GM23338 (cell line): ENCODE data around the gene MOK.

ENCODE experiments used
- CREB1 ChIP-seq: fragments of 250-450 bp; sonication (Bioruptor Pico); IDR thresholded peaks from 2 replicates; pipeline ENCODE4 v1.5.0; 2020; ENCODE audit warnings: low read depth, mild to moderate bottlenecking, moderate library complexity
- EZH2 ChIP-seq: fragments of 200-600 bp; sonication (generic); IDR thresholded peaks from one replicate; pipeline ENCODE4 v1.8.0; 2017; ENCODE audit warnings: antibody characterized with exemption, mild to moderate bottlenecking, low read depth; ENCODE audit not compliant: unreplicated experiment
- EZH2phosphoT487 ChIP-seq: fragments of 200-600 bp; sonication (generic); IDR thresholded peaks from one replicate; pipeline ENCODE4 v1.8.1; 2018; ENCODE audit warnings: antibody characterized with exemption; ENCODE audit not compliant: unreplicated experiment
- JUNB ChIP-seq: IDR thresholded peaks from one replicate; pipeline ENCODE4 v1.6.1; 2016; ENCODE audit warnings: antibody characterized with exemption; ENCODE audit not compliant: unreplicated experiment
- NANOG ChIP-seq: IDR thresholded peaks from 2 replicates; pipeline ENCODE4 v1.6.1; 2016; ENCODE audit warnings: antibody characterized with exemption, borderline replicate concordance
- POLR2AphosphoS5 ChIP-seq: IDR thresholded peaks from 2 replicates; pipeline ENCODE4 v1.6.1; 2016; ENCODE audit warnings: antibody characterized with exemption, low read depth
- STAT1 ChIP-seq: IDR thresholded peaks from one replicate; pipeline ENCODE4 v1.6.1; 2016; ENCODE audit warnings: antibody characterized with exemption; ENCODE audit not compliant: unreplicated experiment
- ZNF331 ChIP-seq: fragments of 250-450 bp; sonication (Bioruptor Pico); IDR thresholded peaks from 2 replicates; pipeline ENCODE4 v1.5.0; 2020; ENCODE audit warnings: low read depth, mild to moderate bottlenecking, moderate library complexity
- TF ChIP-seq, protein P1 (sequence below), 2 experiments: fragments of 200-600 bp in 1 of 2; sonication (generic) in 1 of 2; conservative IDR thresholded peaks; 2 replicates each; pipeline versions ENCODE4 v1.5.1 to v1.6.1; 2016 to 2017; ENCODE audit warnings: antibody characterized with exemption in 2 of 2, low read depth in 2 of 2, mild to moderate bottlenecking in 2 of 2, moderate library complexity in 1 of 2
- TF ChIP-seq, protein P2 (sequence below): IDR thresholded peaks from one replicate; pipeline ENCODE4 v1.6.1; 2018; ENCODE audit warnings: antibody characterized with exemption; ENCODE audit not compliant: unreplicated experiment
- TF ChIP-seq, protein P3 (sequence below): IDR thresholded peaks from 2 replicates; pipeline ENCODE4 v1.6.1; 2016; ENCODE audit warnings: antibody characterized with exemption
- TF ChIP-seq, protein P4 (sequence below): fragments of 250-450 bp; sonication (Bioruptor Pico); IDR thresholded peaks from 2 replicates; pipeline ENCODE4 v1.5.0; 2020; ENCODE audit warnings: mild to moderate bottlenecking, moderate library complexity

DNA sequence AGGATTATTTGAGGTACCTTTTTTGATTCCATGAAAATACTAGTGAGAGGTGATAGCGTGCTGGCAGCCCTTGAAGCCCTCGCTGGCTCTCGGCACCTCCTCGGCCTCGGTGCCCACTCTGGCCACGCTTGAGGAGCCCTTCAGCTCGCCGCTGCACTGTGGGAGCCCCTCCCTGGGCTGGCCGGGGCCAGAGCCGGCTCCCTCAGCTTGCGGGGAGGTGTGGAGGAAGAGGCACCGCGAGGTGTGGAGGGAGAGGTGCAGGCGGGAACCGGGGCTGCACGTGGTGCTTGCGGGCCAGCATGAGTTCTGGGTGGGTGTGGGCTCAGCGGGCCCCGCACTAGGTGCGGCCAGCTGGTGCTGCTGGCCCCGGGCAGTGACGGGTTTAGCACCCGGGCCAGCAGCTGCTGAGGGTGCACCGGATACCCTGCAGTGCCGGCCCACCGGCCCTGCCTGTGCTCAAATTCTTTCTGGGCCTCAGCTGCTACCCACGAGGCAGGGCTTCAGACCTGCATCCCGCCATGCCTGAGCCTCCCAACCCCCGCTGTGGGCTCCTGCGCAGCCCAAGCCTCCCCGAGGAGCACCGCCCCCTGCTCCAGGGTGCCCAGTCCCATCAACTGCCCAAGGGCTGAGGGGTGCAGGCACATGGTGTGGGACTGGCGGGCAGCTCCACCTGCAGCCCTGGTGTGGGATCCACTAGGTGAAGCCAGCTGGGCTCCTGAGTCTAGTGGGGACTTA, 7.4 kb downstream of the MOK start:
- TF ChIP-seq, protein P1, sequence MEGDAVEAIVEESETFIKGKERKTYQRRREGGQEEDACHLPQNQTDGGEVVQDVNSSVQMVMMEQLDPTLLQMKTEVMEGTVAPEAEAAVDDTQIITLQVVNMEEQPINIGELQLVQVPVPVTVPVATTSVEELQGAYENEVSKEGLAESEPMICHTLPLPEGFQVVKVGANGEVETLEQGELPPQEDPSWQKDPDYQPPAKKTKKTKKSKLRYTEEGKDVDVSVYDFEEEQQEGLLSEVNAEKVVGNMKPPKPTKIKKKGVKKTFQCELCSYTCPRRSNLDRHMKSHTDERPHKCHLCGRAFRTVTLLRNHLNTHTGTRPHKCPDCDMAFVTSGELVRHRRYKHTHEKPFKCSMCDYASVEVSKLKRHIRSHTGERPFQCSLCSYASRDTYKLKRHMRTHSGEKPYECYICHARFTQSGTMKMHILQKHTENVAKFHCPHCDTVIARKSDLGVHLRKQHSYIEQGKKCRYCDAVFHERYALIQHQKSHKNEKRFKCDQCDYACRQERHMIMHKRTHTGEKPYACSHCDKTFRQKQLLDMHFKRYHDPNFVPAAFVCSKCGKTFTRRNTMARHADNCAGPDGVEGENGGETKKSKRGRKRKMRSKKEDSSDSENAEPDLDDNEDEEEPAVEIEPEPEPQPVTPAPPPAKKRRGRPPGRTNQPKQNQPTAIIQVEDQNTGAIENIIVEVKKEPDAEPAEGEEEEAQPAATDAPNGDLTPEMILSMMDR (conservative IDR thresholded peaks at IDR 0.05; ENCODE audit: low read depth in 2 of 2): no peak
- TF ChIP-seq EZH2phosphoT487 (no peak), JUNB (no peak), NANOG (no peak), POLR2AphosphoS5 (no peak), EZH2 (no peak), ZNF331 (CRISPR knock-in tag) (no peak), CREB1 (CRISPR knock-in tag) (no peak), STAT1 (no peak)
- TF ChIP-seq, protein P2, sequence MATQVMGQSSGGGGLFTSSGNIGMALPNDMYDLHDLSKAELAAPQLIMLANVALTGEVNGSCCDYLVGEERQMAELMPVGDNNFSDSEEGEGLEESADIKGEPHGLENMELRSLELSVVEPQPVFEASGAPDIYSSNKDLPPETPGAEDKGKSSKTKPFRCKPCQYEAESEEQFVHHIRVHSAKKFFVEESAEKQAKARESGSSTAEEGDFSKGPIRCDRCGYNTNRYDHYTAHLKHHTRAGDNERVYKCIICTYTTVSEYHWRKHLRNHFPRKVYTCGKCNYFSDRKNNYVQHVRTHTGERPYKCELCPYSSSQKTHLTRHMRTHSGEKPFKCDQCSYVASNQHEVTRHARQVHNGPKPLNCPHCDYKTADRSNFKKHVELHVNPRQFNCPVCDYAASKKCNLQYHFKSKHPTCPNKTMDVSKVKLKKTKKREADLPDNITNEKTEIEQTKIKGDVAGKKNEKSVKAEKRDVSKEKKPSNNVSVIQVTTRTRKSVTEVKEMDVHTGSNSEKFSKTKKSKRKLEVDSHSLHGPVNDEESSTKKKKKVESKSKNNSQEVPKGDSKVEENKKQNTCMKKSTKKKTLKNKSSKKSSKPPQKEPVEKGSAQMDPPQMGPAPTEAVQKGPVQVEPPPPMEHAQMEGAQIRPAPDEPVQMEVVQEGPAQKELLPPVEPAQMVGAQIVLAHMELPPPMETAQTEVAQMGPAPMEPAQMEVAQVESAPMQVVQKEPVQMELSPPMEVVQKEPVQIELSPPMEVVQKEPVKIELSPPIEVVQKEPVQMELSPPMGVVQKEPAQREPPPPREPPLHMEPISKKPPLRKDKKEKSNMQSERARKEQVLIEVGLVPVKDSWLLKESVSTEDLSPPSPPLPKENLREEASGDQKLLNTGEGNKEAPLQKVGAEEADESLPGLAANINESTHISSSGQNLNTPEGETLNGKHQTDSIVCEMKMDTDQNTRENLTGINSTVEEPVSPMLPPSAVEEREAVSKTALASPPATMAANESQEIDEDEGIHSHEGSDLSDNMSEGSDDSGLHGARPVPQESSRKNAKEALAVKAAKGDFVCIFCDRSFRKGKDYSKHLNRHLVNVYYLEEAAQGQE: no peak
- TF ChIP-seq, protein P3, sequence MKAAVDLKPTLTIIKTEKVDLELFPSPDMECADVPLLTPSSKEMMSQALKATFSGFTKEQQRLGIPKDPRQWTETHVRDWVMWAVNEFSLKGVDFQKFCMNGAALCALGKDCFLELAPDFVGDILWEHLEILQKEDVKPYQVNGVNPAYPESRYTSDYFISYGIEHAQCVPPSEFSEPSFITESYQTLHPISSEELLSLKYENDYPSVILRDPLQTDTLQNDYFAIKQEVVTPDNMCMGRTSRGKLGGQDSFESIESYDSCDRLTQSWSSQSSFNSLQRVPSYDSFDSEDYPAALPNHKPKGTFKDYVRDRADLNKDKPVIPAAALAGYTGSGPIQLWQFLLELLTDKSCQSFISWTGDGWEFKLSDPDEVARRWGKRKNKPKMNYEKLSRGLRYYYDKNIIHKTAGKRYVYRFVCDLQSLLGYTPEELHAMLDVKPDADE: no peak
- TF ChIP-seq, protein P4, sequence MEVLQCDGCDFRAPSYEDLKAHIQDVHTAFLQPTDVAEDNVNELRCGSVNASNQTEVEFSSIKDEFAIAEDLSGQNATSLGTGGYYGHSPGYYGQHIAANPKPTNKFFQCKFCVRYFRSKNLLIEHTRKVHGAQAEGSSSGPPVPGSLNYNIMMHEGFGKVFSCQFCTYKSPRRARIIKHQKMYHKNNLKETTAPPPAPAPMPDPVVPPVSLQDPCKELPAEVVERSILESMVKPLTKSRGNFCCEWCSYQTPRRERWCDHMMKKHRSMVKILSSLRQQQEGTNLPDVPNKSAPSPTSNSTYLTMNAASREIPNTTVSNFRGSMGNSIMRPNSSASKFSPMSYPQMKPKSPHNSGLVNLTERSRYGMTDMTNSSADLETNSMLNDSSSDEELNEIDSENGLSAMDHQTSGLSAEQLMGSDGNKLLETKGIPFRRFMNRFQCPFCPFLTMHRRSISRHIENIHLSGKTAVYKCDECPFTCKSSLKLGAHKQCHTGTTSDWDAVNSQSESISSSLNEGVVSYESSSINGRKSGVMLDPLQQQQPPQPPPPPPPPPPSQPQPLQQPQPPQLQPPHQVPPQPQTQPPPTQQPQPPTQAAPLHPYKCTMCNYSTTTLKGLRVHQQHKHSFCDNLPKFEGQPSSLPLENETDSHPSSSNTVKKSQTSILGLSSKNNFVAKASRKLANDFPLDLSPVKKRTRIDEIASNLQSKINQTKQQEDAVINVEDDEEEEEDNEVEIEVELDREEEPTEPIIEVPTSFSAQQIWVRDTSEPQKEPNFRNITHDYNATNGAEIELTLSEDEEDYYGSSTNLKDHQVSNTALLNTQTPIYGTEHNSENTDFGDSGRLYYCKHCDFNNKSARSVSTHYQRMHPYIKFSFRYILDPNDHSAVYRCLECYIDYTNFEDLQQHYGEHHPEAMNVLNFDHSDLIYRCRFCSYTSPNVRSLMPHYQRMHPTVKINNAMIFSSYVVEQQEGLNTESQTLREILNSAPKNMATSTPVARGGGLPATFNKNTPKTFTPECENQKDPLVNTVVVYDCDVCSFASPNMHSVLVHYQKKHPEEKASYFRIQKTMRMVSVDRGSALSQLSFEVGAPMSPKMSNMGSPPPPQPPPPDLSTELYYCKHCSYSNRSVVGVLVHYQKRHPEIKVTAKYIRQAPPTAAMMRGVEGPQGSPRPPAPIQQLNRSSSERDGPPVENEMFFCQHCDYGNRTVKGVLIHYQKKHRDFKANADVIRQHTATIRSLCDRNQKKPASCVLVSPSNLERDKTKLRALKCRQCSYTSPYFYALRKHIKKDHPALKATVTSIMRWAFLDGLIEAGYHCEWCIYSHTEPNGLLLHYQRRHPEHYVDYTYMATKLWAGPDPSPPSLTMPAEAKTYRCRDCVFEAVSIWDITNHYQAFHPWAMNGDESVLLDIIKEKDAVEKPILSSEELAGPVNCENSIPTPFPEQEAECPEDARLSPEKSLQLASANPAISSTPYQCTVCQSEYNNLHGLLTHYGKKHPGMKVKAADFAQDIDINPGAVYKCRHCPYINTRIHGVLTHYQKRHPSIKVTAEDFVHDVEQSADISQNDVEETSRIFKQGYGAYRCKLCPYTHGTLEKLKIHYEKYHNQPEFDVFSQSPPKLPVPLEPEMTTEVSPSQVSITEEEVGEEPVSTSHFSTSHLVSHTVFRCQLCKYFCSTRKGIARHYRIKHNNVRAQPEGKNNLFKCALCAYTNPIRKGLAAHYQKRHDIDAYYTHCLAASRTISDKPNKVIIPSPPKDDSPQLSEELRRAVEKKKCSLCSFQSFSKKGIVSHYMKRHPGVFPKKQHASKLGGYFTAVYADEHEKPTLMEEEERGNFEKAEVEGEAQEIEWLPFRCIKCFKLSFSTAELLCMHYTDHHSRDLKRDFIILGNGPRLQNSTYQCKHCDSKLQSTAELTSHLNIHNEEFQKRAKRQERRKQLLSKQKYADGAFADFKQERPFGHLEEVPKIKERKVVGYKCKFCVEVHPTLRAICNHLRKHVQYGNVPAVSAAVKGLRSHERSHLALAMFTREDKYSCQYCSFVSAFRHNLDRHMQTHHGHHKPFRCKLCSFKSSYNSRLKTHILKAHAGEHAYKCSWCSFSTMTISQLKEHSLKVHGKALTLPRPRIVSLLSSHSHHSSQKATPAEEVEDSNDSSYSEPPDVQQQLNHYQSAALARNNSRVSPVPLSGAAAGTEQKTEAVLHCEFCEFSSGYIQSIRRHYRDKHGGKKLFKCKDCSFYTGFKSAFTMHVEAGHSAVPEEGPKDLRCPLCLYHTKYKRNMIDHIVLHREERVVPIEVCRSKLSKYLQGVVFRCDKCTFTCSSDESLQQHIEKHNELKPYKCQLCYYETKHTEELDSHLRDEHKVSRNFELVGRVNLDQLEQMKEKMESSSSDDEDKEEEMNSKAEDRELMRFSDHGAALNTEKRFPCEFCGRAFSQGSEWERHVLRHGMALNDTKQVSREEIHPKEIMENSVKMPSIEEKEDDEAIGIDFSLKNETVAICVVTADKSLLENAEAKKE (CRISPR knock-in tag): no peak
